ENCODE data around the gene TCEAL1.
"Not testable (repeated sequence)": the region's sequence is repeated elsewhere in the genome, so short reads cannot be mapped to it uniquely, and the experiment has no call there.

The TCEAL1 gene

GRCh38 chrX:103637604-103638338, 9.0 kb downstream of the TCEAL1 start:
- no peak for DNase-seq

GRCh38 chrX:103638479-103639346, 9.9 kb downstream of the TCEAL1 start:
- DNase-seq = not testable (repeated sequence)

- DNase-seq = no peak
Observed at GRCh38 chrX:103640401-103641155, 11.8 kb downstream of the TCEAL1 start.

- no peak for DNase-seq
Observed at GRCh38 chrX:103644125-103644524, 15.3 kb downstream of the TCEAL1 start.

- DNase-seq = no peak
Observed at GRCh38 chrX:103647630-103648029, 18.9 kb downstream of the TCEAL1 start.

GRCh38 chrX:103651151-103651773, 22.5 kb downstream of the TCEAL1 start:
- DNase-seq = no peak

GRCh38 chrX:103655230-103656000, 26.6 kb downstream of the TCEAL1 start:
- not testable (repeated sequence) for DNase-seq

- DNase-seq = no peak
Observed at GRCh38 chrX:103656617-103657016, 27.8 kb downstream of the TCEAL1 start.

- not testable (repeated sequence) for DNase-seq
Observed at GRCh38 chrX:103657066-103657465, 28.3 kb downstream of the TCEAL1 start.

GRCh38 chrX:103658681-103659433, 30.1 kb downstream of the TCEAL1 start:
- DNase-seq = no peak

GRCh38 chrX:103659460-103659859, 30.7 kb downstream of the TCEAL1 start:
- not testable (repeated sequence) for DNase-seq

- DNase-seq = no peak
Observed at GRCh38 chrX:103663981-103664762, 35.4 kb downstream of the TCEAL1 start.

- no peak for DNase-seq
Observed at GRCh38 chrX:103666202-103667107, 37.7 kb downstream of the TCEAL1 start.

GRCh38 chrX:103669745-103670144, 41.0 kb downstream of the TCEAL1 start:
- no peak for DNase-seq

GRCh38 chrX:103674531-103675454, 46.0 kb downstream of the TCEAL1 start:
- no peak for DNase-seq

GRCh38 chrX:103678199-103678993, 49.6 kb downstream of the TCEAL1 start:
- DNase-seq = no peak

Measured in activated CD4-positive, alpha-beta T cell treated with anti-CD3 and anti-CD28 coated beads, Interleukin-2, amount 50 U/mL, for 48 hours (primary cell).